Measurements from ENCODE around the gene ZNF469. TPM values are rescaled to one million over a fixed set of nuclear protein-coding genes. Genes with fewer than 3 reads are reported as not detected.
"Not testable (repeated sequence)": the region's sequence is repeated elsewhere in the genome, so short reads cannot be mapped to it uniquely, and the experiment has no call there.

The ZNF469 gene
- total RNA-seq, 3 donors from 2014 or later = 0.80 to 1.5 (median 0.98) TPM

DNA sequence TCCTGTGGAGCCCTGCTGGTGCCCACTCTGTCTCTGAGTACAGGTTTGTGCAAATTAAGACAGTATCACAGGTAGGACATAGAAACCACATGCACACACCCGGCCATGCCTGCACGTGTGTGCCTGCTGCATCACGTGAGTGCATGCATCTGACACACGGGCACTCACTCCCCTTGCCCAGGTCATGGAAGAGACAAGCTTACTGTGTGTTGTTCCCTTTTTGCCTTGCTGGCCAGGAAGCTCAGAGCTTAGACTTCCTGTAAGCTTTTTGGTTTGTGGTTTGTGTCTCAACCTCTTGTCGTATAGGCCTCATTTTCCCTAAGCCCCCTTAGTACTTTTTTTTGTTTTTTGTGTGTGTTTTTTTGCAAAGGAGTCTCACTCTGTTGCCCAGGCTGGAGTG is 25.0 kb downstream of the ZNF469 start:
- DNase-seq (ENCODE audit: low spot score in 2 of 2) = no peak
- intact Hi-C loops (cut with DNase I; ENCODE audit: low total_unique reads) = no loop called here
- no peaks in the 10 kb centered on the region for H3K9me3 ChIP-seq
- no peaks in the 10 kb centered on the region for H3K27me3 ChIP-seq
- TF ChIP-seq POLR2A (IDR thresholded peaks at IDR 0.05) (no peak), POLR2AphosphoS5 (IDR thresholded peaks at IDR 0.05) (no peak)
- TF ChIP-seq, protein P1, sequence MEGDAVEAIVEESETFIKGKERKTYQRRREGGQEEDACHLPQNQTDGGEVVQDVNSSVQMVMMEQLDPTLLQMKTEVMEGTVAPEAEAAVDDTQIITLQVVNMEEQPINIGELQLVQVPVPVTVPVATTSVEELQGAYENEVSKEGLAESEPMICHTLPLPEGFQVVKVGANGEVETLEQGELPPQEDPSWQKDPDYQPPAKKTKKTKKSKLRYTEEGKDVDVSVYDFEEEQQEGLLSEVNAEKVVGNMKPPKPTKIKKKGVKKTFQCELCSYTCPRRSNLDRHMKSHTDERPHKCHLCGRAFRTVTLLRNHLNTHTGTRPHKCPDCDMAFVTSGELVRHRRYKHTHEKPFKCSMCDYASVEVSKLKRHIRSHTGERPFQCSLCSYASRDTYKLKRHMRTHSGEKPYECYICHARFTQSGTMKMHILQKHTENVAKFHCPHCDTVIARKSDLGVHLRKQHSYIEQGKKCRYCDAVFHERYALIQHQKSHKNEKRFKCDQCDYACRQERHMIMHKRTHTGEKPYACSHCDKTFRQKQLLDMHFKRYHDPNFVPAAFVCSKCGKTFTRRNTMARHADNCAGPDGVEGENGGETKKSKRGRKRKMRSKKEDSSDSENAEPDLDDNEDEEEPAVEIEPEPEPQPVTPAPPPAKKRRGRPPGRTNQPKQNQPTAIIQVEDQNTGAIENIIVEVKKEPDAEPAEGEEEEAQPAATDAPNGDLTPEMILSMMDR (IDR thresholded peaks at IDR 0.05) = no peak
- H3K4me1 ChIP-seq = peaks cover 0 to 5% of the 10 kb centered on the region in 2 donors
- H3K4me3 ChIP-seq = no peak overlapping the region
- H3K36me3 ChIP-seq = no peaks in the 10 kb centered on the region
- H3K27ac ChIP-seq = no peak overlapping the region

DNA sequence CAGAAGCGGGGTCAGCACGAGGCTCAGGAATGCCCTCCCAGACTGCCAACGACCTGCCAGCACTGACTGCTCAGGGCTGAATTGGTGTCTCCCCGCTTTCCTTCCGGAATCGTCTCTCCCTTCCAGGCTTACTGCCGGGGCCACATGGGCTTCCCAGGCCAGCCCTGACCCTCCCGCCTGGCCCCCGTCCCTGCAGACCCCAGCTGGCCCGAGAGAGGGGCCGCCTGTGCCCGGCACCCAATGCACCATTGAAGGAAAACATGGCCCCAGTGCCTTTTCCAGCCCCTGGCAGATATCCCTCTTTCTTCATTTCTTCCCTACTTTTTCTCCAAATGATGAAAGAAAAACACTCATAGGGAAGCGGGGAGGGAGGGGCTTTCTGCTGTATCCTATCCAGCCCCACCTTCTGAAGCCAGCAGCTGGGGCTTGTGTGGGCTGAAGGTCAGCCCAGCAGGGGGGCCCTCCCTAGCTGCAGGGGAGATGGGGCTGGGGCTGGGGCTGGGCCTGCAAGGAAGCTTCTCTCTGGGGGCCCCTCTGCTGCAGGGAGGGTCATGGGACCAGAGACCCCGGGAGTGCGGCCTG is 25.9 kb downstream of the ZNF469 start:
- H3K9me3 ChIP-seq = no peaks in the 10 kb centered on the region
- DNase-seq (ENCODE audit: low spot score in 2 of 2) = no peak
- no peaks in the 10 kb centered on the region for H3K36me3 ChIP-seq
- no peak overlapping the region for H3K4me3 ChIP-seq
- TF ChIP-seq, protein P1 (IDR thresholded peaks at IDR 0.05) = no peak
- TF ChIP-seq POLR2AphosphoS5 (IDR thresholded peaks at IDR 0.05) = no peak
- peaks cover 0 to 5% of the 10 kb centered on the region in 2 donors for H3K4me1 ChIP-seq
- H3K27me3 ChIP-seq = no peaks in the 10 kb centered on the region
- intact Hi-C loops (cut with DNase I; ENCODE audit: low total_unique reads) = no loop called here
- H3K27ac ChIP-seq = no peak overlapping the region

DNA sequence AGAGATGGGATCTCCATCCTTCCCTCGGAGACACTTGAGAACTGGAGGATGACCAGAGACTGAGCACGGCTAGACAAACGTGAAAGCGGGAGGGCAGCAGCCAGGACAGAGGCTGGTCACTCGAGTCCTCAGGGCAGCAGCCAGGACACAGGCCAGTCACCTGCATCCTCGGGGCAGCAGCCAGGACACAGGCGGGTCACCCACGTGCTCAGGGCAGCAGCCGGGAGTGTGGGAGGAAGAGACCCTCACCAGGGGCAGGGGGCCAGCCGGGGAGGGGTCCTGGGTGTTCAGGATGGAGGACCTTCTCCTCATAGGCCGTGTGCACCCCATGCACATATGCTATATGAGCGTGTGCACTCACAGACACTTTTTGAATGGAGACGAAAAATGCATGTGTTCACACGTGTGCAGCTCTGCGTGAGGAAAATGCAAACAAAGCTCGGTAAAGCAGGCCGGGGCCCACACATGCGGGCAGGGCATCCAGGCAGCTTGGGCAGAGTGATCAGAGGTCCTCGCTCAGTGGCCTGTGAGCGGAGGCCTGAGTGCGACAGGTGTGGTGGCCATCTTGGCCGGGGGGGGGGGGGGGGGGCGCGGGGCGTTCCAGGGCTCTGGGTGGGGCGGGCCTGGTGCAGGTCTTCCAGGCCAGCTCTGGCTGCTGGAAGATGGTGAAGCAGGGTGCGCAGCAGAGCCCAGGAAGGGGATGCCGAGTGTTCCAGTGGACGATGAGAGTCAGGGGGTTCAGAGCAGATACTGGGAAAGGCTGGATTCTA is 26.7 kb downstream of the ZNF469 start:
- no peak for TF ChIP-seq POLR2AphosphoS5 (IDR thresholded peaks at IDR 0.05)
- no peak for TF ChIP-seq POLR2A (IDR thresholded peaks at IDR 0.05)
- TF ChIP-seq, protein P1 (IDR thresholded peaks at IDR 0.05) = no peak
- Histone ChIP-seq H3K4me1 (peaks cover 0 to 5% of the 10 kb centered on the region in 2 donors), H3K27ac (no peak overlapping the region), H3K9me3 (no peaks in the 10 kb centered on the region), H3K27me3 (no peaks in the 10 kb centered on the region), H3K4me3 (no peak overlapping the region), H3K36me3 (no peaks in the 10 kb centered on the region)
- intact Hi-C loops (cut with DNase I; ENCODE audit: low total_unique reads) = no loop called here
- DNase-seq (ENCODE audit: low spot score in 2 of 2) = no peak

DNA sequence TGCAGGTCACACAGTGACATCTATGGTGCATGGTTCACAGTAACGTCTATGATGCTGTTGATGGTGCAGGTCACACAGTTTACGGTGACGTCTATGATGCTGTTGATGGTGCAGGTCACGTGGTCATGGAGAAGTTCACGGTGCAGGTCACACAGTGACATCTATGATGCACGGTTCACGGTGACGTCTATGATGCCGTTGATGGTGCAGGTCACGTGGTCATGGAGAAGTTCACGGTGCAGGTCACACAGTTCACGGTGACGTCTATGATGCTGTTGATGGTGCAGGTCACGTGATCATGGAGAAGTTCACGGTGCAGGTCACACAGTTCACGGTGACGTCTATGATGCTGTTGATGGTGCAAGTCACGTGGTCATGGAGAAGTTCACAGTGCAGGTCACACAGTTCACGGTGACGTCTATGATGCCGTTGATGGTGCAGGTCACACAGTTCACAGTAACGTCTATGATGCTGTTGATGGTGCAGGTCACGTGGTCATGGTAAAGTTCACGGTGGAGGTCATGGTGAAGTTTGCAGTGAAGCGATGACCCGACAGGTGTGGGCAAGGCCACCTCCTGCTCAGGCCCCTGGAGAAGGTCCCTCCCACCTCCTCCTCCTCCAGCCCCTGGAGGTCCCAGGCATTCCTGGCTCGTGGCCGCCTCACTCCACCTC is 27.7 kb downstream of the ZNF469 start:
- H3K4me1 ChIP-seq; H3K27ac ChIP-seq; H3K36me3 ChIP-seq; H3K27me3 ChIP-seq; H3K4me3 ChIP-seq; H3K9me3 ChIP-seq; intact Hi-C loops (cut with DNase I; ENCODE audit: low total_unique reads); DNase-seq (ENCODE audit: low spot score in 2 of 2): not testable (repeated sequence)

DNA sequence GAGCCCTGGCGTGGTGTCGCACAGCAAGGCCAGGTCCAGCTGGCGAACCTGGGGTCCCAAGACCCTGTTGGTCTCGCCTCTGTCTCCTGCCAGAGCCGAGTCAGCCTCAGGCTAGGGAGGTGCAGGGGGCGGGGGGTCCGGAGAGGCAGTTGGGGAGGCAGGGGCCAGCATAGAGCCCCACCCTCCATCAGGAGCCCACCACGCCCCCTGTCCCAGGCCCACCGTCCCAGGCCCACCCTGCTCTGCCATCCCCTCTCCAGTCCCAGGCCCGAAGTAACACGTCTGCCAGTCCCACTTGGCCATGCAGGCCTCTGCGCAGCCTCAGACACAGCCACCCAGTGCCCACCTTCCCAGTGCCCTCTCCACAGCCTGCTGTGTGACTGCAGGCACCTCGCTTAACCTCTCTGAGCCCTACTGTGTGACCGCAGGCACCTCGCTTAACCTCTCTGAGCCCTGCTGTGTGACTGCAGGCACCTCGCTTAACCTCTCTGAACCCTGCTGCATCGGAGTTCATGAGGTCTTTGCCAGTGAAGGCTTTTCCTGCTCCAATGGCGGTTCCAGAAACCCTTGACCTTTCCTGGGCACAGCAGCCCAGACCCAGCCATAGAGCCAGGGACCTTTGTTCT is 29.3 kb downstream of the ZNF469 start:
- Histone ChIP-seq H3K27me3 (no peaks in the 10 kb centered on the region), H3K9me3 (no peaks in the 10 kb centered on the region), H3K27ac (no peak overlapping the region), H3K4me1 (no peaks in the 10 kb centered on the region), H3K4me3 (no peak overlapping the region), H3K36me3 (no peaks in the 10 kb centered on the region)
- no peak for DNase-seq (ENCODE audit: low spot score in 2 of 2)
- no peak for TF ChIP-seq POLR2A (IDR thresholded peaks at IDR 0.05)
- TF ChIP-seq, protein P1 (IDR thresholded peaks at IDR 0.05) = no peak
- TF ChIP-seq POLR2AphosphoS5 (IDR thresholded peaks at IDR 0.05) = no peak
- intact Hi-C loops (cut with DNase I; ENCODE audit: low total_unique reads) = no loop called here
